Upper lobe of left lung (tissue), 6 donors: ENCODE data around the gene FOXD4. TPM values are rescaled to one million over a fixed set of nuclear protein-coding genes. Genes with fewer than 3 reads are reported as not detected.
"Not testable (repeated sequence)": the region's sequence is repeated elsewhere in the genome, so short reads cannot be mapped to it uniquely, and the experiment has no call there.

Experiments used
- ATAC-seq, 2 donors: fragments of 200-7000 bp; cut with Tn5 transposase; one replicate each; pipeline ENCODE4 v1.9.1; 2022; ENCODE audit warnings: mild to moderate bottlenecking in 2 of 2, moderate library complexity in 2 of 2; ENCODE audit not compliant: low FRiP score in 2 of 2
- DNase-seq, 2 donors: peaks; one replicate each; pipeline ENCODE4 v3.0.0-alpha.2; 2019 to 2020
- H3K27ac ChIP-seq, 4 donors: fragments of 200-600 bp; sonication (generic); one replicate each; pipeline ENCODE4 v1.5.1; 2016 to 2019
- H3K27me3 ChIP-seq, 4 donors: fragments of 200-600 bp; sonication (generic); one replicate each; pipeline ENCODE4 v1.5.1; 2017 to 2019
- H3K36me3 ChIP-seq, 4 donors: fragments of 200-600 bp; sonication (generic); one replicate each; pipeline ENCODE4 v1.5.1; 2016 to 2019
- H3K4me1 ChIP-seq, 4 donors: fragments of 200-600 bp; sonication (generic); one replicate each; pipeline ENCODE4 v1.5.1; 2018 to 2019
- H3K4me3 ChIP-seq, 4 donors: fragments of 200-600 bp; sonication (generic); one replicate each; pipeline ENCODE4 v1.5.1; 2017 to 2019; ENCODE audit warnings: mild to moderate bottlenecking in 2 of 4, moderate library complexity in 1 of 4
- H3K9me3 ChIP-seq, 4 donors: fragments of 200-600 bp; sonication (generic); one replicate each; pipeline ENCODE4 v1.5.1; 2018 to 2019
- WGBS, 2 donors: methylation state at CpG; one replicate each; pipeline ENCODE4 v1.1.5; 2017 to 2018; 5-methylcytosine and 5-hydroxymethylcytosine counted together
- total RNA-seq, 6 donors: library from RNA; depleted of rRNA in 4 of 6; stranded (reverse); fragments of >200 nt in 4 of 6; gene quantifications; one replicate each; pipeline versions ENCODE4 v1.1.0 to v1.2.1, GENCODE V29; 2016 to 2021
- donor health status: DM: no; HTN: no; CAD: no; lungs with moderate emphysema.
- donor health status: DM: no; HTN: yes; CAD: no; lungs with severe emphysema.

FOXD4 gene
- total RNA-seq, 6 donors from 2014 or later, result 0.30 to 3.1 (median 0.80) TPM

DNA sequence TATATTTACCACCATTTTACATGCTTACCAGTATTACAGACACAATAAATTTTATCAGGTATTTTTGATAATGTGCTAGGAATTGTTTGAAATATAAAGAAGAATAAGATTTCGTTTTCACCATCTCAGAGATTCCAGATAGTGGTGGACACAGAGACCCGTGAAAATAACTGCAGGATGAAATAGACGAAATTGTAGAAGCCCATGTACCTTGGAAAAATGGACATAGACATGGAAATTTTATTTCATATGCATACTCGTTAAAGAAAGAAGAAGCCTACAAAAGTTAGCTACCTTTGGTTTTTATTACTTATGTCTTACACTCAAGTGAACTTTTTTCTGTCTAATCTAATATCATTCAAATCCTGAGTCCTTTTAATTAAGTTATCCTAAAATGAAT is 7.5 kb downstream of the FOXD4 start:
- not testable (repeated sequence) for H3K4me3 ChIP-seq, DNase-seq, ATAC-seq, H3K36me3 ChIP-seq, H3K27ac ChIP-seq, H3K9me3 ChIP-seq
- peaks cover 0 to 25% (median 12%) of the 10 kb centered on the region in 4 donors for H3K27me3 ChIP-seq
- H3K4me1 ChIP-seq, result peaks cover 14 to 23% (median 19%) of the 10 kb centered on the region in 4 donors
- WGBS, 2 donors, result 34 to 49% methylated on average over 3 to 4 of the region's 4 CpGs

DNA sequence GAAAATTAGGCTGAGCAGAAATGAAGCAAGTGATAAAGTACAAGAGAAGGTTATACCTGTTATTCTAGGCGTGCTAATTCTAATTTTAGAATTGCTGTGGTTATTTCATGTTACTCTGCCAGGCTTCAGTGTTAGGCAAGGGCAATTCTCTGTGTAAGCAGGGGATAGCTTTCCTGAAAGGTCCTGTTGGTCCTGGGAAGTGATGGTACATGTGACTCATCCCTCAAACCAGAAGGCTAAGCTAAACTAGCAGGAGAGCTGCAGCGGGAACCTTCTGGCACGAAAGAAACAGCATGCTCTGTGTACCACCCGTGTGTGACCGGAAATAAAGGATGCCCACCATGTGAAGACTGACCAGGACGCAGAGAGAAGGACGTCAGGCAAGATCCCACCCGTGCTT is 8.7 kb downstream of the FOXD4 start:
- not testable (repeated sequence) for H3K9me3 ChIP-seq, DNase-seq, ATAC-seq, H3K27ac ChIP-seq, H3K4me3 ChIP-seq, H3K36me3 ChIP-seq
- peaks cover 0 to 21% (median 10%) of the 10 kb centered on the region in 4 donors for H3K27me3 ChIP-seq
- WGBS, 2 donors, result 0 to 49% methylated on average over 2 to 7 of the region's 8 CpGs
- peaks cover 7 to 16% (median 14%) of the 10 kb centered on the region in 4 donors for H3K4me1 ChIP-seq

GRCh38 chr9:108742-109495 is 9.3 kb downstream of the FOXD4 start:
- H3K27me3 ChIP-seq, result peaks cover 0 to 14% (median 6%) of the 10 kb centered on the region in 4 donors
- 19 to 39% methylated on average over 16 to 22 of the region's 22 CpGs for WGBS, 2 donors
- not testable (repeated sequence) for H3K9me3 ChIP-seq, DNase-seq, H3K36me3 ChIP-seq, ATAC-seq, H3K4me3 ChIP-seq, H3K4me1 ChIP-seq, H3K27ac ChIP-seq

DNA sequence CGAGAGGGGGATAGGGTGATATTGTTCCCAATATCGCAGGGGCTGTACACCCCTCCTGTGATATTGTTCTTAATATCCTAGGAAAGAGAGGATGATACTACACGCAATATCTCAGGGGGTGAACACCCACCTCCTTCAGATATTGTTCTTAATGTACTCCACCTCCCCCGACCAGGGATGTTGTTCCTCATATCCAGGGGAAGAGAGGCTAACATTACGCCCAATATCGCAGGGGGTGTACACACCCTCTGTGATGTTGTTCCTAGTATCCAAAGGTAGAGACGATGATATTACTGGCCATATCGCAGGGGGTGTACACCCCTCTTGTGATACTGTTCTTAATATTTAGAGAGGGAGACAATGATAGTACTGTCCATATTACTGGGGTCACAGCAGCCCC is 12.2 kb downstream of the FOXD4 start:
- H3K4me1 ChIP-seq, DNase-seq, H3K27ac ChIP-seq, H3K4me3 ChIP-seq, H3K36me3 ChIP-seq, ATAC-seq, H3K27me3 ChIP-seq, H3K9me3 ChIP-seq: not testable (repeated sequence)
- WGBS, 2 donors, result 80 to 84% methylated on average over 8 of the region's 8 CpGs

DNA sequence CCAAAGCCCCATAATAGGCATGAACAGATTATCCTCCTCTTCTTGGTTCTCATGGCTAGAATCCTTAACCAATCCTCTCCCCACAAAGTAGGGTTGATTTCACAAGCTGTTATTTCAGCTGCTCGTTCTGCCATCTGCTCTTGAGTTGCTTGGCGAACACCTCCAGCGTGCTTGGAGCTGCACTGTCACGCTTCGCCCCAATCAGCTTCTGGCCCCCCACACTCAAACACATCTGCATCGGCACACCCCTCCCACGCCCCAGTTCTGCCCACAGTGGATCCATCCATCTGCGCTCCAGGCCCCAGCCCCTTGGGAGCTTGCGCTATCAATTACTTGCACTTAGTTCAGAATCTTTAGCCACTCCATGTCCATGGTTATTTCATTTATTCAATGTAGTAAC is 17.8 kb downstream of the FOXD4 start:
- not testable (repeated sequence) for H3K4me1 ChIP-seq, ATAC-seq, H3K27me3 ChIP-seq, H3K9me3 ChIP-seq, H3K4me3 ChIP-seq, H3K27ac ChIP-seq, H3K36me3 ChIP-seq
- DNase-seq, result peak in 1 of 2 donors; percentile 11
- 93 to 94% methylated on average over 6 to 9 of the region's 9 CpGs for WGBS, 2 donors

DNA sequence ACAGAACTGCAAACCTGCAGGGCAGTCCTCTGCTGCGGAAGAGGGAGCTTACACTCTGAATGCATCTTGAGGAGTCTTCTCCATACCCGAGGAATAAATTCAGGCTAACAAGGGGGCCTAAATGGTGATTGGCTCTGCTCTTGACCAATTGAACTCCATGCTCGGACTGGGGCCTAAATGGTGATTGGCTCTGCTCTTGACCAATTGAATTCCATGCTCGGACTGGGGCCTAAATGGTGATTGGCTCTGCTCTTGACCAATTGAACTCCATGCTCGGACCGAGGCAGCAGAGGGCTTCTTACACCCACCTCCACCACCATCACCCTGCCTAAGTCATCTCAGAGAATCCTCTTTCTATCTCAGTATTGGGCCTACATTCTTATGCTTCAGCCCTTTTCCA is 18.4 kb downstream of the FOXD4 start:
- 93 to 94% methylated on average over 5 to 6 of the region's 6 CpGs for WGBS, 2 donors
- H3K4me1 ChIP-seq, H3K36me3 ChIP-seq, DNase-seq, ATAC-seq, H3K27ac ChIP-seq, H3K9me3 ChIP-seq, H3K4me3 ChIP-seq, H3K27me3 ChIP-seq: not testable (repeated sequence)

DNA sequence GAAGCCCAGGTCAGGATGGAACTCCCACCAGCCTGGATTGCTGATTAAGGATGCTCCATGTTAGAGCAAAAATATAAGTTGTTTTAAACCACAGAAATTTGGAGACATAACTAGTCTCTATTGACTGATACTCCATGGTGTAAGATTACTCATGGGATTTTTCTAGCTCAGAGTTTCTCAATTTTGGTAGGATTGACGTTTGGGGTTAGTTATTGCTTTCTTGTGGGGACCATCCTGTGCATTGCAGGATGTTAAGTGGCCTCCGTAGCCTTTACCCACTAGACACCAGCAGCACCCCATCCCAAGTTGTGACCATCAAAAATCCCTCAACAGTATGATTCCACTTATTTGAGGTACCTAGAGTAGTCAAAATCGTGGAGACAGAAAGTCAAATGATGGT is 19.4 kb downstream of the FOXD4 start:
- ATAC-seq, DNase-seq: not testable (repeated sequence)
- WGBS, 2 donors, result 88% methylated on average over 1 of the region's 3 CpGs; no CpG with 5 or more reads in 1 of the 2 donors

DNA sequence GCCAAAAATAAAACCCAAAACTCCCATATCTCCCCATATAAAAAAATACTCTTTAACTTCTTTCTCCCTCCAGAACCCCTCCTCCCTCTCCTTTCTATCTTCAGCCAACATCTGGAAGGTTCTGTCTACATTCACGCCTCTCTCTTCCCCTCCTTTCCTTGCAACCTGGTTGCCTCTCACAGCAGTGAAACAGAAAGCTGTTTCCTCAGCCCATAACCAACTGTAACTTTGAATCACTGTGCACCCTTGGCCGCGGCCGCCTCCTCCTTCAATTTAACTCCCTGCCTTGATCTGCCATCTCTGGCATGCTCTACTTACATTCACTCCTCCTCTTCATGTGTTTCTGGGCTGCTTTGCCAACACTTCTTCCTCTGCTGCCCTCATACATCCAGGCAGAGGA is 23.2 kb downstream of the FOXD4 start:
- H3K27me3 ChIP-seq, H3K36me3 ChIP-seq, H3K4me3 ChIP-seq, H3K27ac ChIP-seq, DNase-seq, H3K4me1 ChIP-seq, H3K9me3 ChIP-seq: not testable (repeated sequence)
- no CpG with 5 or more reads among the region's 4 CpGs for WGBS, 2 donors
- peak in 1 of 2 donors; percentile 38 for ATAC-seq

More for the DNA sequence above, 19.4 kb downstream of the FOXD4 start:
- H3K27ac ChIP-seq, H3K27me3 ChIP-seq, H3K36me3 ChIP-seq, H3K9me3 ChIP-seq, H3K4me3 ChIP-seq, H3K4me1 ChIP-seq: not testable (repeated sequence)

DNA sequence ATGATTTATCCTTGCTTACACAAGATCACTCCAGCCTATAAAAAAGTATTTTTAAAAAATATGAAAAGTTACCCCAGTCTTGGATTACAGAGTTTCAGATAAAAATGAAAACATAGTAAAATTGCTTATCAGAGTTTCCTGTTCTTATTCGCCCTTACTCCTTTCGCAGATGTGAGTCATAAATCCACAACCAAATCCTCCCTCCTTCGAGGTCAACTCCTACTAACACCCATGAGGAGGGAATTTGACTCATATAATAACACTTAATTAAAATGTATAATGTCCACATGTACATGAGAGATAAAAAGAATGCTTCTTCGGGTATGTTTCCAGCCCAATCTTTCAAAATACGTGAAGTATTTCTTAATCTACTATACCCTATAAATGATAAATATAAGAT is 23.9 kb downstream of the FOXD4 start:
- H3K4me3 ChIP-seq, H3K4me1 ChIP-seq, H3K9me3 ChIP-seq, H3K27me3 ChIP-seq, H3K27ac ChIP-seq, DNase-seq, H3K36me3 ChIP-seq: not testable (repeated sequence)
- ATAC-seq, result peak in 1 of 2 donors; percentile 51
- 53 to 61% methylated on average over 3 of the region's 5 CpGs for WGBS, 2 donors

GRCh38 chr9:93909-94308 is 24.3 kb downstream of the FOXD4 start:
- H3K9me3 ChIP-seq, H3K36me3 ChIP-seq, H3K4me1 ChIP-seq, DNase-seq, H3K27me3 ChIP-seq, H3K27ac ChIP-seq, H3K4me3 ChIP-seq: not testable (repeated sequence)
- WGBS, 2 donors, result 94% methylated on average over 3 to 4 of the region's 5 CpGs
- peak in 1 of 2 donors; percentile 7 for ATAC-seq

GRCh38 chr9:90851-91250 is 27.4 kb downstream of the FOXD4 start:
- WGBS, 2 donors, result 74 to 93% methylated on average over 1 of the region's 1 CpG
- H3K36me3 ChIP-seq, H3K4me1 ChIP-seq, ATAC-seq, H3K4me3 ChIP-seq, H3K27ac ChIP-seq, H3K27me3 ChIP-seq, DNase-seq, H3K9me3 ChIP-seq: not testable (repeated sequence)

- peak; percentile 85 to 96 for ATAC-seq
- not testable (repeated sequence) for H3K36me3 ChIP-seq, DNase-seq, H3K4me3 ChIP-seq, H3K4me1 ChIP-seq, H3K27ac ChIP-seq, H3K9me3 ChIP-seq, H3K27me3 ChIP-seq
- WGBS, 2 donors, result 12 to 40% methylated on average over 1 to 6 of the region's 11 CpGs
These were observed 29.7 kb downstream of the FOXD4 start for GRCh38 chr9:88396-89037.

DNA sequence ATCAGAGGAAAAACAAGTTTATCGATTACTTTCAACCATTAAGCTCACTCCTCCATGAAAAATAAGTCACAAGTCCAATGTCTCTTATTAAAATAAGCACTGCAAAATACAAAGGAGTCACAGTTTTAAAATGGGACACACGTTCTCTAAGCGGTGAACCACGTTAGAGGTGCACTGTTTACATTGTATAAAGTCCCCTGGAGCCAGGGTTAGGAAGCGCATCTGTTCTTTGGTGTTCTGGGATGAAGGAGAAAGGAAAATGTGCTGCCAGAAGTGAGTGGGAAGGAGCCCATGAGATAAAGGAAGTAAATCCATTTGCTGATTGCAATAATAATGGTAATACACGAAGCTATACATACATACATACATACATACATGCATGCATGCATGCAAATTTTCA is 30.4 kb downstream of the FOXD4 start:
- H3K36me3 ChIP-seq, H3K9me3 ChIP-seq, DNase-seq, H3K4me1 ChIP-seq, ATAC-seq, H3K27ac ChIP-seq, H3K27me3 ChIP-seq, H3K4me3 ChIP-seq: not testable (repeated sequence)
- 35 to 44% methylated on average over 3 to 5 of the region's 6 CpGs for WGBS, 2 donors
